Keratinocyte (primary cell): ENCODE results near the gene CCNK. TPM values are rescaled to one million over a fixed set of nuclear protein-coding genes. Genes with fewer than 3 reads are reported as not detected.

Source experiments
- DNase-seq: peaks from one replicate; pipeline ENCODE4 v3.0.0-alpha.2; 2011; ENCODE audit warnings: low read depth, missing footprints, low spot score
- FAIRE-seq: peaks from 2 replicates; lab custom pipeline; 2011; peaks lifted over from hg19 to GRCh38; lab: Jason Lieb, UNC
- H2AFZ ChIP-seq: 2 replicates; pipeline ENCODE4 v1.6.0; 2012; ENCODE audit warnings: low read length, control low read depth, inconsistent platforms; ENCODE audit not compliant: control insufficient read depth
- H3K27ac ChIP-seq: 2 replicates; pipeline ENCODE4 v1.5.1; 2011; ENCODE audit warnings: low read length; ENCODE audit not compliant: control insufficient read depth, insufficient read depth
- H3K27me3 ChIP-seq: 3 replicates; pipeline ENCODE4 v1.6.0; 2011; ENCODE audit warnings: low read length; ENCODE audit not compliant: control insufficient read depth, insufficient read depth; ENCODE audit errors: extremely low read depth
- H3K36me3 ChIP-seq, 2 experiments: 2 replicates in 1 of 2; 3 replicates in 1 of 2; pipeline ENCODE4 v1.5.1; 2011; ENCODE audit warnings: low read length in 2 of 2, mild to moderate bottlenecking in 1 of 2; ENCODE audit not compliant: control insufficient read depth in 2 of 2, insufficient read depth in 2 of 2; ENCODE audit errors: extremely low read depth in 1 of 2
- H3K4me1 ChIP-seq: 3 replicates; pipeline ENCODE4 v1.5.1; 2011; ENCODE audit warnings: low read length; ENCODE audit not compliant: control insufficient read depth, insufficient read depth; ENCODE audit errors: extremely low read depth
- H3K4me2 ChIP-seq: 3 replicates; pipeline ENCODE4 v1.6.0; 2011; ENCODE audit warnings: low read depth, low read length; ENCODE audit not compliant: control insufficient read depth, insufficient read depth; ENCODE audit errors: extremely low read depth
- H3K4me3 ChIP-seq, 3 experiments: fragments of 200-600 bp in 1 of 3; sonication (generic) in 1 of 3; 2 replicates in 2 of 3; 3 replicates in 1 of 3; pipeline ENCODE4 v1.5.1; 2011 to 2016; ENCODE audit warnings: low read length in 3 of 3, mild to moderate bottlenecking in 3 of 3, control low read depth in 2 of 3, inconsistent platforms in 1 of 3, low read depth in 1 of 3, mixed read lengths in 1 of 3, mixed run types in 1 of 3, moderate library complexity in 1 of 3; ENCODE audit not compliant: control insufficient read depth in 2 of 3, insufficient read depth in 2 of 3; ENCODE audit errors: extremely low read depth in 1 of 3
- H3K79me2 ChIP-seq: 2 replicates; pipeline ENCODE4 v1.6.0; 2012; ENCODE audit warnings: low read length; ENCODE audit not compliant: control insufficient read depth, insufficient read depth
- H3K9ac ChIP-seq: 3 replicates; pipeline ENCODE4 v1.6.0; 2011; ENCODE audit warnings: low read length; ENCODE audit not compliant: control insufficient read depth, insufficient read depth; ENCODE audit errors: extremely low read depth
- H3K9me1 ChIP-seq: 3 replicates; pipeline ENCODE4 v1.6.0; 2011; ENCODE audit warnings: low read length; ENCODE audit not compliant: control insufficient read depth, insufficient read depth; ENCODE audit errors: extremely low read depth
- H3K9me3 ChIP-seq: 2 replicates; pipeline ENCODE4 v1.5.1; 2012; ENCODE audit warnings: low read depth, low read length; ENCODE audit not compliant: control insufficient read depth
- H4K20me1 ChIP-seq: 3 replicates; pipeline ENCODE4 v1.6.0; 2011; ENCODE audit warnings: low read length; ENCODE audit not compliant: control insufficient read depth, insufficient read depth; ENCODE audit errors: extremely low read depth
- EZH2 ChIP-seq: IDR thresholded peaks from one replicate; pipeline ENCODE4 v1.6.1; 2012; ENCODE audit warnings: inconsistent platforms, mild to moderate bottlenecking, low read length, moderate library complexity
- dilution Hi-C: fragments of 300-500 bp; cut with MboI; formaldehyde crosslinking; loops from one replicate; pipeline ENCODE4 v1.7.0; 2020; ENCODE audit warnings: low sequenced_read_pairs; ENCODE audit not compliant: extremely low pct_ligation_motif_present
- polyA plus RNA-seq, 5 experiments: library from polyadenylated mRNA; depleted of rRNA in 3 of 5; stranded (reverse) in 3 of 5; stranded (forward) in 1 of 5; unstranded in 1 of 5; fragments of >200 nt; gene quantifications; 1 replicate in 1 of 5; 2 replicates in 3 of 5; 3 replicates in 1 of 5; pipeline versions ENCODE4 v1.2.1 to v1.2.3, GENCODE V29; 2011 to 2012; ENCODE audit warnings: missing spikeins in 2 of 5, low read depth in 1 of 5, low replicate concordance in 1 of 5
- TF ChIP-seq, protein P1 (sequence below), 3 experiments: IDR thresholded peaks in 1 of 3; conservative IDR thresholded peaks in 1 of 3; optimal IDR thresholded peaks in 1 of 3; 2 replicates in 2 of 3; 3 replicates in 1 of 3; pipeline versions ENCODE3 to v1.5.1; 2011; ENCODE audit warnings: low read length in 3 of 3, mild to moderate bottlenecking in 3 of 3, moderate library complexity in 2 of 3, control low read depth in 1 of 3, inconsistent platforms in 1 of 3; ENCODE audit not compliant: insufficient read depth in 2 of 3; ENCODE audit errors: extremely low read depth in 1 of 3

The CCNK gene
- polyA plus RNA-seq, 1 donor (not counting 4 experiments of a cell fraction or from before 2014, with no cell fraction given) = 12.8 TPM

GRCh38 chr14:99543370-99543769, 62.2 kb downstream of the CCNK start:
- Histone ChIP-seq H3K9me1 (peaks cover 1% of the 10 kb centered on the region), H3K27ac (no peak overlapping the region), H3K27me3 (no peaks in the 10 kb centered on the region), H3K9ac (no peak overlapping the region), H3K36me3 (no peaks in the 10 kb centered on the region), H2AFZ (no peak overlapping the region), H3K9me3 (no peaks in the 10 kb centered on the region), H3K79me2 (peaks cover 85% of the 10 kb centered on the region), H4K20me1 (peaks cover 30% of the 10 kb centered on the region), H3K4me2 (no peak overlapping the region), H3K4me1 (peaks cover 11% of the 10 kb centered on the region), H3K4me3 (no peak overlapping the region)
- TF ChIP-seq EZH2 = no peak
- TF ChIP-seq, protein P1, sequence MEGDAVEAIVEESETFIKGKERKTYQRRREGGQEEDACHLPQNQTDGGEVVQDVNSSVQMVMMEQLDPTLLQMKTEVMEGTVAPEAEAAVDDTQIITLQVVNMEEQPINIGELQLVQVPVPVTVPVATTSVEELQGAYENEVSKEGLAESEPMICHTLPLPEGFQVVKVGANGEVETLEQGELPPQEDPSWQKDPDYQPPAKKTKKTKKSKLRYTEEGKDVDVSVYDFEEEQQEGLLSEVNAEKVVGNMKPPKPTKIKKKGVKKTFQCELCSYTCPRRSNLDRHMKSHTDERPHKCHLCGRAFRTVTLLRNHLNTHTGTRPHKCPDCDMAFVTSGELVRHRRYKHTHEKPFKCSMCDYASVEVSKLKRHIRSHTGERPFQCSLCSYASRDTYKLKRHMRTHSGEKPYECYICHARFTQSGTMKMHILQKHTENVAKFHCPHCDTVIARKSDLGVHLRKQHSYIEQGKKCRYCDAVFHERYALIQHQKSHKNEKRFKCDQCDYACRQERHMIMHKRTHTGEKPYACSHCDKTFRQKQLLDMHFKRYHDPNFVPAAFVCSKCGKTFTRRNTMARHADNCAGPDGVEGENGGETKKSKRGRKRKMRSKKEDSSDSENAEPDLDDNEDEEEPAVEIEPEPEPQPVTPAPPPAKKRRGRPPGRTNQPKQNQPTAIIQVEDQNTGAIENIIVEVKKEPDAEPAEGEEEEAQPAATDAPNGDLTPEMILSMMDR (optimal IDR thresholded peaks at IDR 0.05 in 1 of 3, IDR thresholded peaks at IDR 0.05 in 1 of 3, conservative IDR thresholded peaks at IDR 0.05 in 1 of 3; ENCODE audit: extremely low read depth in 1 of 3, insufficient read depth in 2 of 3, low read length in 3 of 3) = no peak
- dilution Hi-C loops = no loop called here
- DNase-seq (no peak), FAIRE-seq (no peak)

DNA sequence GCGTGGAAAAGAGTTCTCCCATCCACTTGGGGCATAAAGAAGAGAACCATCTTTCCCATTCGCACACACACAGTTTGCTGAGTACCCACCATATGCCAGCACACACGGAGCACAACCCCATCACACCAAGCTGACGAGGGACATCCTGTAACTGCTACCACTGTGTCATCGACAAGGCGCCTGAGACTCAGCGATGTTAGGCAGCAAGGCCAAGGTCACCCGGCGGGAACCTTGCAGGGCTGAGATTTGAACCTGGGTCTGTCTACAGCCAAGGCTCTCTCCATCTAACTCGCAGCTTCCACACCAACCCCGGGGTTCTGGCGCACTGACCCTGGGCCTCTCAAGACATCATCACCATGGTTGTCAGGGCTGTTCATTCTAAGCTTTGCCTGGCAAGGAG, 62.8 kb downstream of the CCNK start:
- FAIRE-seq = no peak

More for the DNA sequence above, 62.8 kb downstream of the CCNK start:
- Histone ChIP-seq H4K20me1 (peaks cover 28% of the 10 kb centered on the region), H2AFZ (no peak overlapping the region), H3K27ac (no peak overlapping the region), H3K9me3 (no peaks in the 10 kb centered on the region), H3K79me2 (peaks cover 84% of the 10 kb centered on the region), H3K4me1 (peaks cover 11% of the 10 kb centered on the region), H3K9me1 (no peaks in the 10 kb centered on the region), H3K9ac (no peak overlapping the region), H3K27me3 (no peaks in the 10 kb centered on the region), H3K4me3 (no peak overlapping the region), H3K36me3 (no peaks in the 10 kb centered on the region), H3K4me2 (no peak overlapping the region)
- no peak for DNase-seq
- dilution Hi-C loops = no loop called here
- TF ChIP-seq, protein P1 (optimal IDR thresholded peaks at IDR 0.05 in 1 of 3, IDR thresholded peaks at IDR 0.05 in 1 of 3, conservative IDR thresholded peaks at IDR 0.05 in 1 of 3; ENCODE audit: extremely low read depth in 1 of 3, insufficient read depth in 2 of 3, low read length in 3 of 3) = no peak
- no peak for TF ChIP-seq EZH2
